Mammary epithelial cell (primary cell): ENCODE results near the gene RPN1.
"Not testable (repeated sequence)": the region's sequence is repeated elsewhere in the genome, so short reads cannot be mapped to it uniquely, and the experiment has no call there.

ENCODE experiments used
- EZH2 ChIP-seq: IDR thresholded peaks from 2 replicates; pipeline ENCODE4 v1.6.1; 2012; ENCODE audit warnings: low read length, inconsistent platforms, borderline replicate concordance
- TF ChIP-seq, protein P1 (sequence below), 2 donors: IDR thresholded peaks in 1 of 2; conservative IDR thresholded peaks in 1 of 2; 2 replicates each; pipeline ENCODE4 v1.5.1; 2011 to 2012; ENCODE audit warnings: inconsistent platforms in 2 of 2, low read length in 2 of 2, mild to moderate bottlenecking in 2 of 2, control low read depth in 1 of 2, low read depth in 1 of 2; ENCODE audit not compliant: insufficient read depth in 1 of 2; ENCODE audit errors: extremely low read depth in 1 of 2

DNA sequence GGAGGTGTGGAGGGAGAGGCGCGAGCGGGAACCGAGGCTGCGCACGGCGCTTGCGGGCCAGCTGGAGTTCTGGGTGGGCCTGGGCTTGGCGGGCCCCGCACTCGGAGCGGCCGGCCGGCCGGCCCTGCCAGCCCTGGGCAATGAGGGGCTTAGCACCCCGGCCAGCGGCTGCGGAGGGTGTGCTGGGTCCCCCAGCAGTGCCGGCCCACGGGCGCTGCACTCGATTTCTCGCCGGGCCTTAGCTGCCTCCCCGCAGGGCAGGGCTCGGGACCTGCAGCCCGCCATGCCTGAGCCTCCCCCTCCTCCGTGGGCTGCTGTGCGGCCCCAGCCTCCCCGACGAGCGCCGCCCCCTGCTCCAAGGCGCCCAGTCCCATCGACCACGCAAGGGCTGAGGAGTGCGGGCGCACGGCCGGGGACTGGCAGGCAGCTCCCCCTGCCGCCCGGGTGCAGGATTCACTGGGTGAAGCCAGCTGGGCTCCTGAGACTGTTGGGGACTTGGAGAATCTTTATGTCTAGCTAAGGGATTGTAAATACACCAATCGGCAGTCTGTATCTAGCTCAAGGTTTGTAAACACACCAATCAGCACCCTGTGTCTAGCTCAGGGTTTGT, 2.9 kb upstream of the RPN1 start:
- TF ChIP-seq, protein P1, sequence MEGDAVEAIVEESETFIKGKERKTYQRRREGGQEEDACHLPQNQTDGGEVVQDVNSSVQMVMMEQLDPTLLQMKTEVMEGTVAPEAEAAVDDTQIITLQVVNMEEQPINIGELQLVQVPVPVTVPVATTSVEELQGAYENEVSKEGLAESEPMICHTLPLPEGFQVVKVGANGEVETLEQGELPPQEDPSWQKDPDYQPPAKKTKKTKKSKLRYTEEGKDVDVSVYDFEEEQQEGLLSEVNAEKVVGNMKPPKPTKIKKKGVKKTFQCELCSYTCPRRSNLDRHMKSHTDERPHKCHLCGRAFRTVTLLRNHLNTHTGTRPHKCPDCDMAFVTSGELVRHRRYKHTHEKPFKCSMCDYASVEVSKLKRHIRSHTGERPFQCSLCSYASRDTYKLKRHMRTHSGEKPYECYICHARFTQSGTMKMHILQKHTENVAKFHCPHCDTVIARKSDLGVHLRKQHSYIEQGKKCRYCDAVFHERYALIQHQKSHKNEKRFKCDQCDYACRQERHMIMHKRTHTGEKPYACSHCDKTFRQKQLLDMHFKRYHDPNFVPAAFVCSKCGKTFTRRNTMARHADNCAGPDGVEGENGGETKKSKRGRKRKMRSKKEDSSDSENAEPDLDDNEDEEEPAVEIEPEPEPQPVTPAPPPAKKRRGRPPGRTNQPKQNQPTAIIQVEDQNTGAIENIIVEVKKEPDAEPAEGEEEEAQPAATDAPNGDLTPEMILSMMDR (conservative IDR thresholded peaks at IDR 0.05 in 1 of 2, IDR thresholded peaks at IDR 0.05 in 1 of 2; ENCODE audit: extremely low read depth in 1 of 2, insufficient read depth in 1 of 2, low read depth in 1 of 2, low read length in 2 of 2): not testable (repeated sequence)
- not testable (repeated sequence) for TF ChIP-seq EZH2
